ENCODE data around the gene TMEM138. TPM values are rescaled to one million over a fixed set of nuclear protein-coding genes. Genes with fewer than 3 reads are reported as not detected.

TMEM138 gene
- total and polyA plus RNA-seq, 7 donors: 12.9 to 37.0 (median 25.2) TPM

GRCh38 chr11:61332797-61333549, 29.2 kb upstream of the TMEM138 start, which contains the start of the genes DDB1 and TKFC:
Gene DDB1, minus strand, starts transcription at chr11:61333105. Its CDS starts 137 bp downstream, at chr11:61332968.
Gene TKFC, plus strand, starts transcription at chr11:61333228. Its CDS starts 1,501 bp downstream, at chr11:61334729.
- WGBS, 3 donors: 0 to 1% (median 0%) methylated on average over 63 to 81 of the region's 81 CpGs
- Histone ChIP-seq H3K27me3 (ENCODE audit: insufficient read depth in 3 of 3, low read length in 2 of 3) (no peaks in the 10 kb centered on the region), H3K36me3 (ENCODE audit: insufficient read depth in 1 of 2, low read depth in 1 of 2) (peaks cover 2 to 25% of the 10 kb centered on the region in 2 donors), H3K4me3 (peak within 1 kb of the TSS; percentile 95), H3K4me1 (peaks cover 21% of the 10 kb centered on the region), H3K9me3 (no peaks in the 10 kb centered on the region), H3K27ac (peak within 1 kb of the TSS; percentile 97)
- peak; percentile 96 to 98 for DNase-seq
- no peak for TF ChIP-seq CTCF (IDR thresholded peaks at IDR 0.05)
- intact Hi-C loops (cut with DNase I): no loop called here
- peak; percentile 94 to 96 (median 94) for ATAC-seq

- H3K9me3 ChIP-seq: no peaks in the 10 kb centered on the region
- ATAC-seq (peak in 1 of 4 donors; percentile 1), DNase-seq (no peak)
- H3K27me3 ChIP-seq (ENCODE audit: insufficient read depth in 3 of 3, low read length in 2 of 3): no peaks in the 10 kb centered on the region
- H3K36me3 ChIP-seq (ENCODE audit: insufficient read depth in 1 of 2, low read depth in 1 of 2): peaks cover 2 to 22% of the 10 kb centered on the region in 2 donors
- peak overlapping the region; percentile 97 for H3K27ac ChIP-seq
- TF ChIP-seq CTCF (IDR thresholded peaks at IDR 0.05): no peak
- H3K4me1 ChIP-seq: peaks cover 21% of the 10 kb centered on the region
- 28% methylated on average over 19 of the region's 19 CpGs for WGBS, 3 donors
- intact Hi-C loops (cut with DNase I): no loop called here
- H3K4me3 ChIP-seq: peak overlapping the region; percentile 95
Measured at GRCh38 chr11:61333550-61334433, 28.4 kb upstream of the TMEM138 start.

GRCh38 chr11:61334434-61335354, 27.5 kb upstream of the TMEM138 start:
- no peak for TF ChIP-seq CTCF (IDR thresholded peaks at IDR 0.05)
- WGBS, 3 donors: 70 to 79% (median 73%) methylated on average over 16 of the region's 16 CpGs
- ATAC-seq: no peak
- H3K4me3 ChIP-seq: no peak overlapping the region
- no peaks in the 10 kb centered on the region for H3K27me3 ChIP-seq (ENCODE audit: insufficient read depth in 3 of 3, low read length in 2 of 3)
- H3K27ac ChIP-seq: no peak overlapping the region
- H3K9me3 ChIP-seq: no peaks in the 10 kb centered on the region
- H3K4me1 ChIP-seq: peaks cover 21% of the 10 kb centered on the region
- DNase-seq: no peak
- intact Hi-C loops (cut with DNase I): no loop called here
- peaks cover 1 to 22% of the 10 kb centered on the region in 2 donors for H3K36me3 ChIP-seq (ENCODE audit: insufficient read depth in 1 of 2, low read depth in 1 of 2)

GRCh38 chr11:61335355-61335710, 26.8 kb upstream of the TMEM138 start:
- 71 to 89% (median 88%) methylated on average over 1 of the region's 1 CpG for WGBS, 3 donors
- H3K4me1 ChIP-seq: peaks cover 21% of the 10 kb centered on the region
- TF ChIP-seq CTCF (IDR thresholded peaks at IDR 0.05): no peak
- H3K9me3 ChIP-seq: no peaks in the 10 kb centered on the region
- no peak overlapping the region for H3K27ac ChIP-seq
- ATAC-seq (no peak), DNase-seq (no peak)
- H3K27me3 ChIP-seq (ENCODE audit: insufficient read depth in 3 of 3, low read length in 2 of 3): no peaks in the 10 kb centered on the region
- intact Hi-C loops (cut with DNase I): no loop called here
- no peak overlapping the region for H3K4me3 ChIP-seq
- peaks cover 0 to 15% of the 10 kb centered on the region in 2 donors for H3K36me3 ChIP-seq (ENCODE audit: insufficient read depth in 1 of 2, low read depth in 1 of 2)
